Measurements from ENCODE around the gene FGFR4. TPM values are rescaled to one million over a fixed set of nuclear protein-coding genes. Genes with fewer than 3 reads are reported as not detected.
A peak's percentile ranks its signal among the peaks of the same experiment; 100 is the strongest.

FGFR4 gene
- total RNA-seq, 3 donors from 2014 or later = 0.48 to 4.5 (median 2.0) TPM

DNA sequence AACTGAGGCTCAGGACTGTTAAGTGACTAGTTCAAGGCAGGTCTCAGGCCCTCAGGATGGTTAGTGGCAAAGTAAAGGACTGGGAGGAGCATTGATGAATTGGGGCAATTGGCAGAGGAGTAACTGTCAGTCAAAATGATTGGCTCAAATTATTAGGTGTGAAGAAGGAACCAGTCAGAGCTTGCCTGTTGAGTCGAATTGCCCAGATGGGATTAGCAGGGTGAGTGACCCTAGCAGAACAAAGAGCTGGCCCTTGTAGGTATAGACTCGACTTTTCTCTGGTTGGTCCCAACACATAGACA, 44.3 kb downstream of the FGFR4 start:
- no peak overlapping the region for H3K4me3 ChIP-seq
- H3K4me1 ChIP-seq = peaks cover 6 to 13% of the 10 kb centered on the region in 2 donors
- no peaks in the 10 kb centered on the region for H3K9me3 ChIP-seq
- TF ChIP-seq POLR2A (IDR thresholded peaks at IDR 0.05) = no peak
- TF ChIP-seq POLR2AphosphoS5 (IDR thresholded peaks at IDR 0.05) = no peak
- no peak for TF ChIP-seq CTCF (IDR thresholded peaks at IDR 0.05)
- H3K36me3 ChIP-seq = no peaks in the 10 kb centered on the region
- H3K27me3 ChIP-seq = no peaks in the 10 kb centered on the region
- intact Hi-C loops (cut with DNase I; ENCODE audit: low total_unique reads) = no loop called here
- H3K27ac ChIP-seq = peak overlapping the region in 1 of 2 donors; percentile 38
- DNase-seq (ENCODE audit: low spot score in 2 of 2) = no peak

- H3K4me1 ChIP-seq = peaks cover 6 to 13% of the 10 kb centered on the region in 2 donors
- H3K27ac ChIP-seq = peak overlapping the region; percentile 96 to 98
- intact Hi-C loops (cut with DNase I; ENCODE audit: low total_unique reads) = no loop called here
- no peaks in the 10 kb centered on the region for H3K36me3 ChIP-seq
- peak in 1 of 2 donors; percentile 50 for DNase-seq (ENCODE audit: low spot score in 2 of 2)
- no peaks in the 10 kb centered on the region for H3K9me3 ChIP-seq
- H3K4me3 ChIP-seq = peak overlapping the region; percentile 79 to 99 (median 85)
- TF ChIP-seq CTCF (IDR thresholded peaks at IDR 0.05) (no peak), POLR2AphosphoS5 (IDR thresholded peaks at IDR 0.05) (no peak), POLR2A (IDR thresholded peaks at IDR 0.05) (no peak)
- H3K27me3 ChIP-seq = no peaks in the 10 kb centered on the region
Observed at GRCh38 chr5:177131352-177132135, 44.8 kb downstream of the FGFR4 start.

DNA sequence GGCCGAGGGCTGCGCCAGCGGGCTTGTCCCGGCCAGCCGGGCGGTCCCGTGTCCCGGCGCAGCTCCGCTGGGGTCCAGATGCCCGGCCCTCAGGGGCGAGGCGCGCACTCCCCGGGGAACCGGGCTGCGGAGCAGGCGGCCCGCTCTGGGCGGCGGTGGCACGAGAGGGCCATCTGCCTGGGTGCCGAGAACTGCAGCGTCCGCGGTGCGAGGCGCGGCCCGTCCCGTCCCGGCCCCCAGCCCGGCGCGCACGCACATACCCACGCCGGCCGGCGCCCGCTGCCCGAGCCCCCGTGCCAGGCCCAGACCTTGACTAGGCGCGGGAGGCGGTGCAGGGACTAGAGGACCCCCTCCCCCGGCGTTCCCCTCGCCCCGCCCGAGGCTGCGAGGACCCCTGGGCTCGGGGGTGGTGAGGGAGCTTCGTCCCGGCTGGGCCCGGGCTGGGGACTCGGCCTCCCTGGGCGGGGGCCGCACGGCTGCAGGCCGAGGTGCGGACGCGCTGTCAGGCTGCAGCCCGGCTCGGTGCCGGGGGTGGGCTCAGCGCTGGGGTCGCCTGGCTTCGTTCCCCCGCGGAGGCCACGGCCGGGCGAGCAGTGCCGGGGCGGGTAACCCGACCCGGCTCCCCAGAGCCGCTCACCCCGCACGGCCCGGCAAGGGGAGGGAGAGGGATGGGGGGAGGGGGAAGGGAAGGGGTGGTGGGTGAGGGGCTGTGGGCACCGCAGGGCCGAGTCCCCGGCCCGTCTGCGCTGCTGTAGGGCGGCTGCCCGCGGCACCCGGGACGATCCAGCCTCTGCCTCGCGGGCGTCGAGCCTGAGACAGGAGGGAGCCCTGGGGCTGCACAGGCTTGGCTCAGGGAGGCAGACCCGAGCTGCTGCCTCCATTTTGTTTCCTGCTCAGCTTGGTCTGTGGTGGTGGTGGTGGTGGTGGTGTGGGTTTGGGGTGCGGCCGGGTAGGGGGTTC, 45.7 kb downstream of the FGFR4 start:
- peaks cover 6 to 13% of the 10 kb centered on the region in 2 donors for H3K4me1 ChIP-seq
- no peaks in the 10 kb centered on the region for H3K27me3 ChIP-seq
- intact Hi-C loops (cut with DNase I; ENCODE audit: low total_unique reads) = no loop called here
- H3K36me3 ChIP-seq = no peaks in the 10 kb centered on the region
- peak; percentile 36 to 55 for DNase-seq (ENCODE audit: low spot score in 2 of 2)
- no peak for TF ChIP-seq POLR2A (IDR thresholded peaks at IDR 0.05)
- TF ChIP-seq POLR2AphosphoS5 (IDR thresholded peaks at IDR 0.05) = no peak
- no peak for TF ChIP-seq CTCF (IDR thresholded peaks at IDR 0.05)
- H3K9me3 ChIP-seq = no peaks in the 10 kb centered on the region
- H3K27ac ChIP-seq = peak overlapping the region; percentile 96 to 98
- peak overlapping the region; percentile 79 to 99 (median 85) for H3K4me3 ChIP-seq

DNA sequence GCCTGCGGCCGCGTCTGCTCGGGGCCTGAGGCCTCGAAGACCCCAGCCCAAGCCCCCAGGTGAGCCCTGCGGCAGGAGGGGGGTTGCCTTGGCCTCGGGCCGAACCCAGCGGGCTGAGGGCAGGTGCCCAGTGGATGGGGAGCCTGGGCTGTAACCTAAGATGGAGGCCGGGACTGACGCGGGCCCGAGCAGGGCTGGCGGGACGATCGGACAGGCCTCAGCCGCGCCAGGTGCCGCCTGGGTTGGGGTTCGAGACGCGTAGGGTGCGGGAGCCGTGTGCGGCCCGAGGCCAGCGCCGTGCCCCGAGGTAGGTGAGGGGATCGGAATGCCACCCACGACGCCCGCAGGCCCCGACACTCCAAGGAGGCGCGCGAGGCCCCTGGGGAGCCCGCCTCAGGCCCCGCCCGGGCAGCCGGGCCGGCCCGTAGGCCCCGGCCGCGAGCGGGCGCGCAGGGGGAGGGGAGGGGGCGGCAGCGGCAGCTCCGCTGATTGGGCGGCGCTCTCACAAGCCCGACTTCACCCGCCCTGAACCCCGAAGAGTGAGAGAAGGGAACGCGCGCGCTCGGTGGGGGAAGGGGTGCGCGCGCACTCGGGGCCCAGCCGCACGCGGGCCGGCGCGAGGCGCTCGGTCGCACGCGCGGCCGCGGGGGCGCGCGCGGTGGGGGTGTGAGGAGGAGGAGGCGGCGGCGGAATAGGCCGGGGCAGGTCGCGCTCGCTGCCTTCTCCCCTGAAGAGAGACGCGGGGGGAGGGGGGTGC, 46.6 kb downstream of the FGFR4 start, which contains the start of gene NSD1:
Gene NSD1, plus strand, starts transcription at position 678 of the 757 bp plus-strand sequence. CDS start 1,331 bp downstream, outside the sequence.
- Histone ChIP-seq H3K4me3 (peak within 1 kb of the TSS; percentile 79 to 99 (median 85)), H3K9me3 (no peaks in the 10 kb centered on the region), H3K27me3 (no peaks in the 10 kb centered on the region), H3K4me1 (peaks cover 6 to 13% of the 10 kb centered on the region in 2 donors), H3K27ac (peak within 1 kb of the TSS; percentile 96 to 98), H3K36me3 (no peaks in the 10 kb centered on the region)
- intact Hi-C loops (cut with DNase I; ENCODE audit: low total_unique reads) = no loop called here
- peak; percentile 82 to 86 for DNase-seq (ENCODE audit: low spot score in 2 of 2)
- no peak for TF ChIP-seq POLR2A (IDR thresholded peaks at IDR 0.05)
- TF ChIP-seq CTCF (IDR thresholded peaks at IDR 0.05) = no peak
- peak; percentile 31 to 61 (median 39) for TF ChIP-seq POLR2AphosphoS5 (IDR thresholded peaks at IDR 0.05)
